Inferior parietal cortex (tissue), 1 donor: ENCODE results near the gene CISD2.
"Not testable (repeated sequence)": the region's sequence is repeated elsewhere in the genome, so short reads cannot be mapped to it uniquely, and the experiment has no call there.

Experiments
- DNase-seq: peaks from one replicate; pipeline ENCODE4 v3.0.0-alpha.2; 2016; ENCODE audit errors: extremely low spot score

The CISD2 gene

GRCh38 chr4:102868781-102869568 lies at the start of gene CISD2:
Gene CISD2, plus strand, starts transcription at chr4:102868992. Its CDS starts 93 bp downstream, at chr4:102869085.
- peak; percentile 89 for DNase-seq

- not testable (repeated sequence) for DNase-seq
Measured at GRCh38 chr4:102819100-102819499, 49.7 kb upstream of the CISD2 start.

- DNase-seq = no peak
Measured at GRCh38 chr4:102819588-102820365, 49.0 kb upstream of the CISD2 start.

GRCh38 chr4:102823464-102823863 lies 45.3 kb upstream of the CISD2 start:
- no peak for DNase-seq

GRCh38 chr4:102823897-102824296 lies 44.9 kb upstream of the CISD2 start:
- DNase-seq = no peak

- DNase-seq = no peak
Measured at GRCh38 chr4:102824398-102824797, 44.4 kb upstream of the CISD2 start.

- peak; percentile 69 for DNase-seq
Measured at GRCh38 chr4:102825261-102826091, 43.3 kb upstream of the CISD2 start.

- DNase-seq = no peak
Measured at GRCh38 chr4:102826105-102826889, 42.5 kb upstream of the CISD2 start.

- peak; percentile 79 for DNase-seq
Measured at GRCh38 chr4:102826890-102827673, 41.7 kb upstream of the CISD2 start, which contains the start of gene UBE2D3. Gene UBE2D3, minus strand, starts transcription at chr4:102827551. Its CDS starts 1,043 bp downstream, at chr4:102826508.

GRCh38 chr4:102827674-102828496 lies 40.9 kb upstream of the CISD2 start:
- peak; percentile 97 for DNase-seq

- DNase-seq = no peak
Measured at GRCh38 chr4:102828497-102828808, 40.3 kb upstream of the CISD2 start.

- no peak for DNase-seq
Measured at GRCh38 chr4:102829803-102830202, 39.0 kb upstream of the CISD2 start.

GRCh38 chr4:102832105-102832504 lies 36.7 kb upstream of the CISD2 start:
- no peak for DNase-seq

- DNase-seq = no peak
Measured at GRCh38 chr4:102832667-102833066, 36.1 kb upstream of the CISD2 start.

GRCh38 chr4:102836596-102836995 lies 32.2 kb upstream of the CISD2 start:
- DNase-seq = no peak

GRCh38 chr4:102842367-102842766 lies 26.4 kb upstream of the CISD2 start:
- no peak for DNase-seq

GRCh38 chr4:102843273-102843672 lies 25.5 kb upstream of the CISD2 start:
- DNase-seq = no peak

GRCh38 chr4:102843938-102844337 lies 24.9 kb upstream of the CISD2 start:
- DNase-seq = no peak

GRCh38 chr4:102847687-102848086 lies 21.1 kb upstream of the CISD2 start:
- no peak for DNase-seq
